Measurements from ENCODE around the gene HOTAIR.

HOTAIR gene

DNA sequence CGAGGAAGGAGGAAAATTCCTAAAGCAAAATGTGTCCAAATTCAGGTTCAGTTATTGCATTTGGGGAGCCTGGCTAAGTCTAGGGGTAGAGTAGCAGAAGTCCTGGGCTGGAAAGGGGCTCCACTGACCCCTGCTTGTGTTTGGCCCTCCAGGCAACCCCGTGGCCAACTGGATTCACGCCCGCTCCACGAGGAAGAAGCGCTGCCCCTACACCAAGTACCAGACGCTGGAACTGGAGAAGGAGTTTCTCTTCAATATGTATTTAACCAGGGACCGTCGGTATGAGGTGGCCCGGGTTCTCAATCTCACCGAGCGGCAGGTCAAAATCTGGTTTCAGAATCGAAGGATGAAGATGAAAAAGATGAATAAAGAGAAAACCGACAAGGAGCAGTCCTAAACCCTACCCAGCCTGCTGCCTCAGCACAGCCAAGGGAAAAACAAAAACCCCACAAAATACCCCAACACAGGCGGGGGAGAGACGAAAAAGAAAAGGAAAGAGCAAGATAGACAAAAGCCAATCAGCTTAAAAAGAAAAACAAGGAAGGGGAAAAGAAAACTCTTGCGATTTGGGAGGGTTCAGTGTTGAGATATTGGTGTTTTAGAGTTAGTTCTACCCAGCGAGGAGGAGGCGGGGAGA, 27.6 kb upstream of the HOTAIR start:
- intact Hi-C loops (cut with DNase I), result loop anchor here (10.0 kb wide), 1 partner anchor 298 kb away; no protein-coding TSS in a partner anchor
- no peak for DNase-seq

GRCh38 chr12:54001283-54002187, 26.8 kb upstream of the HOTAIR start:
- no peak for DNase-seq
- intact Hi-C loops (cut with DNase I), result loop anchor here (10.0 kb wide), 1 partner anchor 297 kb away; no protein-coding TSS in a partner anchor

DNA sequence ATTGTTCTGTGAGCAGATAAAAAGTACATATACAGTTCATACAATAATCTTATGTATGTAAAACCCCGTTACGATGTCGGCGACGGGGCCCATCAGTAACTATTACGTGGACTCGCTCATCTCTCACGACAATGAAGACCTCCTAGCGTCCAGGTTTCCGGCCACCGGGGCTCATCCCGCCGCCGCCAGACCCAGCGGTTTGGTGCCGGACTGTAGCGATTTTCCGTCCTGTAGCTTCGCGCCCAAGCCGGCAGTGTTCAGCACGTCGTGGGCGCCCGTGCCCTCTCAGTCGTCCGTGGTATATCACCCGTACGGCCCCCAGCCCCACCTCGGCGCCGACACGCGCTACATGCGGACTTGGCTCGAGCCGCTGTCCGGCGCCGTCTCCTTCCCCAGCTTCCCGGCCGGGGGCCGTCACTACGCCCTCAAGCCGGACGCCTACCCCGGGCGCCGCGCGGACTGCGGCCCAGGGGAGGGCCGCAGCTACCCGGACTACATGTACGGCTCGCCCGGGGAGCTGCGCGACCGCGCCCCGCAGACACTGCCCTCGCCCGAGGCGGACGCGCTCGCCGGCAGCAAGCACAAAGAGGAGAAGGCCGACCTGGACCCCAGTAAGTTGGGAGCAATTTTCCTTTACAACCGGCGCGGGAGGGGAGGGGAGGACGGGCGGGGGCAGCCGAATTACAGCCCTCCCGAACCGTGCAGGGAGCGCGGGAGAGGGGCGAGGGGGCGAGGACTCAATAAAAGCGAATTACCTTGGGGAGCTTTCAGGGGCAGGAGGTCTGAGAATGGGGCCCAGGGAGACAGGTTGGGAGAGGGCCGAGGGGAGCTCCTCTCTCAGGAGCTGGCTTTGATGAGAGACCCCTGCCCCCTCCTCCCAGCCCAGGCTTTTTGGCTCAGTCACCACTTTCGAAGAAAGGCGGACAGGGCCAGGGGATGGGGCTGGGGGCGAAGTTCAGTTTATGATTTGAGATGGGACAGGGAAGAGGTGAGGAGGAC, 25.7 kb upstream of the HOTAIR start, which contains the start of gene HOXC9:
TSS of gene HOXC9 (plus strand) at position 46 of the 999 bp plus-strand sequence. CDS start at position 74, 28 bp downstream.
- intact Hi-C loops (cut with DNase I), result loop anchor here (10.0 kb wide), 1 partner anchor 296 kb away; no protein-coding TSS in a partner anchor
- DNase-seq, result no peak

DNA sequence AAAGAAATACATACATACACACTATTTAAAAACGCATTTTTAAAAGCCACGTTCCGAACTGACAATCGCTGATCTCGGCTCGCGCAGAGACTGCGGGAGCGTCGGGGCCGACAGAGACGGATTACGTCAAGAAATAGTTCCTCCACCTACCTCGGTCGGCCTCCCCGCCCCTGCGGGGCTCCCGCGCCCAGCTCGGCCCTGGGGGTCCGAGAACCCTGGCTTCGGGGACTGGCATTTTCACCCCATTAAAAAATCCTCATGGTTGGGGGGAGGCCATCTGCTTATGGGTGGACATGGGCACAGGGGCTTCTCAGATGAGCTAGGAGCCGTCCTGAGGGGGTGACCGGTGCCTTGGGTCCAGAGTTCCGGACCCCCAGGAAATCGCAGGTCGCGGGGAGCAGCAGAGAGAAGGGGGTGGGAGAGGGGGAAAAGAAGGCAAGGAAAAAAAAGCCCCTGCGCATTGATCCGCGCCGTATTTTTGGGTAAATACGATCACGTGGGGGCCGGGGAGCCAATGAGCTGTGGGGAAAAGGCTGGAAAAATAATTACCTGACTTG, 24.9 kb upstream of the HOTAIR start:
- intact Hi-C loops (cut with DNase I), result loop anchor here (10.0 kb wide), 1 partner anchor 295 kb away; no protein-coding TSS in a partner anchor
- no peak for DNase-seq

GRCh38 chr12:53998900-53999236, 24.1 kb upstream of the HOTAIR start:
- intact Hi-C loops (cut with DNase I), result no loop called here
- DNase-seq, result no peak

- no peak for DNase-seq
- intact Hi-C loops (cut with DNase I), result no loop called here
Measured at GRCh38 chr12:53998110-53998899, 23.6 kb upstream of the HOTAIR start.

DNA sequence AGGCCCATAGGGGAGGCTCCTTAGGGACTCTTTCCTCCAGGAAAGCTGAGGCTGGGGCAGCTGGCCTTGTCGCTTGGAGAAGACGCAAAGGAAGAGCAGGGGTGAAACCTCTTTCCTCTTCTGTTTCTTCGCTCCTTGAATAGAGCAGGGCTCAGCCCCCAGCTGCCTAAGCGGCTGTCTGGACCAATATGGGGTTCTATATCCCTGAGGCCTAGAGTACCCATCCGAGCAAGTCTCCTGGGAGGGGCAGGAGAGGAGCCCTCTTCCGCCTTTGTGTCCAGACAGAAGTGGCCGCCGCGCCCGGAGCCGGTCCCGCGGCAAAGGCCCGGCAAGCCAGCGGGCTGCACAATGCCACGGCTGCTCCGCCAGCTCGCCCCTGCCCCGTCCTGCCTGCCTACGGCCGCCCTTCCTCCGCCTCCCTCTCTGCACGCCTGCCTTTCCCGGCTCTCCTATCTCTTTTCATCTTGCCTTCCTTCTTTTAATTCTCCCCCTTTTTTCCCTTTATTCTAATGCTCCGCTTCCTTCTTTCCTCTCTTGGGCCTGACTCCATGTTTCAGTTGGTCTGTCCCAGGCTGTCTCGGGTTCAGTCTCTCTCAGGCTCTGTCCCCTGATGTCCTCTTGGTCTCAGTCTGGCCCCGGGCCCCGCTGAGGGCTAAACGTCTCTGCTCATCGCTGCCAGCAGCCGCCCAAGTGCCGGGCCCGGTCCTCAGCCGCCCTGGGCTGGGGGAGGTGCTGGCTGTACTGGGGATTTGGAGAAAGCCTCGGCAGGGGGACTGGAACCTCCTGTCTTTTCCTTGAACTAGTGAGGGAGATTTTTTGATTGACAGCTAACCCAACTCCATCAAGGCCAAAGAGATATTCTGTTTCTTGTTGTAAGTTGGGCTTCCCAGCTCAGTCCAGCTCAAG, 22.7 kb upstream of the HOTAIR start:
- DNase-seq, result no peak
- intact Hi-C loops (cut with DNase I), result no loop called here

DNA sequence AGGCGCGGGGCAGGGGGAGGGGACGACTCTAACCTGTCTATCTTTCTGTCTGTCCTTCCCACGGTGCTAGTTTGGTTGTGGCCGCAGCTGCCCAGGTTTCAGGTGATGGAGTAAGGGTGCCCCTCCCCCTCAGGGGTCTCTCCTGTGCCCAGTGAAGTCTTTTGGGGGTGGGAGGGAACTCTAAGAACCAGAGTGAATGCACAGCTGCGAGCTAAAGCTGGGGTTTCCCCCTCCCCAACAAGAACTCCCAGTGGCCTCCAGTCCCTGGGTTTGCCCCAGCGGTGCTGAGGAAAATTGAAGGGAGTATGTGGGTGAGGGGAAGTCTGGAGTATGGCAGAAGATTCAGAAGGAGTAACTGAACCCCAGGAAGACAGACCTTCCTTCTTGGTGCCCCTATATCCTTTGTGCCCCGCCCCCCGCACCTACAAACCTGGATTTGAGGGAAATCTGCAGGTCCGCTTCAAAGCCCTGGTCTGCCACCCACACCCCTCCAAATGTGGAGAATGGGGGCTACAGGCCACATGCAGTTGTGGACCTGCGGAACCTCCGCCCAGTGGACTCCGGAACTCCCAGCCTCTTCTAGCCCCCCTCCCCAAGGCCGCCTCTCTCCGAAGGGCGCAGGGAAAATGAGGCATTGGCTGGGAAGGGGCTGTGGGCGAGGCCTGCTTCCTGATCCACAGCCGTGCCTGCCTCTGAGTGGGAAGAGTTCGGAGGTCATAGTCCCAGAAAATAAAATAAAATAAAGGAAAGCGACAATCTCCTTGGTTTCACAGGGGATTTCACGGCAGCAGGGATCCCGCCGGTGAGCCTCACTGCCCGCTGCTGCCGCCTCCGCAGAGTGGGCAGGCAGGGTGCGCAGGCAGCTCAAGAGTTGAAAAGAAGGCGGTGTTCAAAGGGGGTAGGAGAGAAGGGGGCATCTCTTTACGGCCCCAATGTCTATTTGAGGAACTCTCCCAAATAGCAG, 21.8 kb upstream of the HOTAIR start:
- intact Hi-C loops (cut with DNase I), result no loop called here

GRCh38 chr12:53995378-53996239, 20.9 kb upstream of the HOTAIR start:
- DNase-seq, result no peak
- intact Hi-C loops (cut with DNase I), result no loop called here

More for the DNA sequence above, 21.8 kb upstream of the HOTAIR start:
- no peak for DNase-seq

DNA sequence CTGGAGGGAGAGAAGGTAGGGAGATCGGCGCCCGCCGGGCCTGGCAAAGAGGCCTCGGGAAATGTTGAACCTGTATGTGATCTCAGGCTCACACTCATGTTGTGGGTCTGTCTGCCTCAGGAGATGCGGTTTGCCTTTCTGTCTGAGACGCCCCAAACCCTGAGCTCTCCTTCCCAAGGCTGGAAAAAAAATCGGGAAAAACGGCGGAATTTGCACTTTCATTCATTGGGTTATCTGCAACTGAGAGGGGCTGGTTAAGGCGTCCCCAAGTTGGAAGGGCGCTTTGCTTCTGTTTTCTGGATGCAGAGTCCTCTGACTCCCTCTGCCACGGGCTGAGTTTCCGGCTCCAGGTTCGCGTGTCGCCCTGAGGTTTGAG, 20.2 kb upstream of the HOTAIR start:
- DNase-seq, result no peak
- intact Hi-C loops (cut with DNase I), result no loop called here

DNA sequence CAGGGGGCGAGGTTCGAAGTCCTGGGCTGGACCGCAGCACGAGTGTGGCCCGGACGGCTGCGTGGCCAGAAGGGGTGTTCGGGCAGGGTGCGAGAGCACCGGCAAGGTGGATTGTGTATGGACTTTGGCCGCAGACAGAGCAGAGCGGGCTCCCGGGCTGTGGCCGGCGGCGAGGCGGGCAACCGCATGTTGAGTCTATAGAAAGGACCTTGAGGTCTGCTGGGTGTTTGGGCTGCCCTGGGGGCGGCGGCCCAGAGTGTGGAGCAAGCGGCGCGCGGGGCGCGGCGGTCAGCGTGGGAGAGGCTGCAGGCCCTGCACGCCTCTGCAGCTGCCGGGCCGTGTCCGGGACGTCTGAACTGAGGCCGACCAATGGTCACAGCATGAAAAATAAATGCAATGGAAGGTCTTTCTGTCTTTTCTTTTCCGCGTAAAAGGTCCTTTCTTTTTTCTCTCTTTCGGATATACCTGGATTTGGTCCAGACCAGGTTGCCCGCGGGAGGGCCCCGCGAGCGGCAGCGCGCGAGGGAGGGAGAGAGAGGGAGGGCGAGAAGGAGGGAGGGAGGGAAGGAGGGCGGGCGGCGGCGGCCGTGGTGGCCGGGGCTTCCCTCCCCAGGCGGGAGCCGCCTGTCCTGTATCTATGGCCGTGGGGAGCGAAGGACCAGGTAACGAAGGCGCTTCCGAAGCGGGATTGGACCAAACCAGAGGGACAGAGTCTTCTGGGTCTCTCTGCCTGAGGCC, 19.7 kb upstream of the HOTAIR start:
- DNase-seq, result no peak
- intact Hi-C loops (cut with DNase I), result no loop called here

GRCh38 chr12:53994009-53994263, 19.2 kb upstream of the HOTAIR start:
- DNase-seq, result no peak
- intact Hi-C loops (cut with DNase I), result no loop called here

DNA sequence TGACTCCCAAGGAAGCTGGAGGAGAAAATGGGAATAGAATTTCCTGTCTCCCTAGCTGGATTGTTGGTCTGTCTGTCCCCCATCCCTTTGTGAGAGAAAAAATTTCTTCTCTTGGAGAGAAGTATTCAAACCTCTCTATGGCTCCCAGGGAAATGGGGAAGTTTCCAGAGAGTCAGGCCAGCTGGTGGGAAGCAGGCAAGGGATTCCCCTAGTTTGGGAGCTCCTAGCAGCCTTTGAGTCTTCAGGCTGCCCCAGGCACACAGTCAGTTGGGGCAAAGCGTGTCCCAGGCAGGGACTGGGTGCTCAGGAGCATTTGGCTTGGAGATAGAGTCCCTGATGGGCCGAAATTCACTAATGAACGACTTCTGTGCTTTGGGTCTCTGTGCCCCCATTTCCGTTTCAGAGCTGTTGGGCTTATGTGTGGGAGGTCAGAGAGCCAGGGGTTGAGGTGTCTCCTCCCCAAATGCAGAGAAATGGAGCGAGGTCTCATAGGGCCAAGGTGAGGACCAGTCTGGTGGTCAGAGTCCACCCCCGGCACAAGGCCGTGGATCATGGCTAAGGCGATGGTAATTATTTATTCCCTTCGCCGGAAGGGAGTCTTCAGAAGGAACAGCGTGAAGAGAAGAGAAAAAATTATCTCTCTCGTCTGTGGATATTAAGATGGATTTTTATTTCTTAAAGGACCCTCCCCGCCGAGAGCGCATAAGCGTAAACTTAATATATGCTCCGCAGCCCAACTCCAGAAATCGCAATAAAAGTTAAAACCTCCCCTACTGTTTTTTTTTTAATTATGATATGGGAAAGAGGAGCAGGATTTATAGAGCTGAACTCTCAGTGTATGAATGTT, 18.6 kb upstream of the HOTAIR start:
- intact Hi-C loops (cut with DNase I), result no loop called here
- DNase-seq, result no peak

Measured in head of caudate nucleus (tissue), 42 donors.